GM23248 (cell line): ENCODE data around the gene APLF. TPM values are rescaled to one million over a fixed set of nuclear protein-coding genes. Genes with fewer than 3 reads are reported as not detected.

Experiments used
- DNase-seq: peaks from one replicate; pipeline ENCODE4 v3.0.0-alpha.2; 2015
- H2AFZ ChIP-seq: fragments of 200-600 bp; sonication (generic); 2 replicates; pipeline ENCODE4 v1.6.1; 2016; ENCODE audit warnings: antibody characterized with exemption
- H3F3A ChIP-seq: fragments of 200-600 bp; sonication (generic); 2 replicates; pipeline ENCODE4 v1.6.1; 2016; ENCODE audit warnings: mild to moderate bottlenecking, antibody characterized with exemption, mixed run types; ENCODE audit not compliant: insufficient read depth
- H3K27ac ChIP-seq: fragments of 200-600 bp; sonication (generic); 2 replicates; pipeline ENCODE4 v1.5.1; 2016; ENCODE audit warnings: mild to moderate bottlenecking
- H3K27me3 ChIP-seq: fragments of 200-600 bp; sonication (generic); replicated peaks from 2 replicates; pipeline ENCODE4 v1.6.1; 2016; ENCODE audit warnings: mild to moderate bottlenecking; ENCODE audit not compliant: insufficient read depth
- H3K36me3 ChIP-seq: fragments of 200-600 bp; sonication (generic); 2 replicates; pipeline ENCODE4 v1.6.1; 2016; ENCODE audit warnings: low read depth, mild to moderate bottlenecking
- H3K4me1 ChIP-seq: fragments of 200-600 bp; sonication (generic); 2 replicates; pipeline ENCODE4 v1.6.1; 2016; ENCODE audit warnings: mild to moderate bottlenecking; ENCODE audit not compliant: insufficient read depth
- H3K4me2 ChIP-seq: fragments of 200-600 bp; sonication (generic); one replicate; pipeline ENCODE4 v1.6.1; 2016; ENCODE audit warnings: mild to moderate bottlenecking; ENCODE audit not compliant: unreplicated experiment
- H3K4me3 ChIP-seq: fragments of 200-600 bp; sonication (generic); 2 replicates; pipeline ENCODE4 v1.5.1; 2016; ENCODE audit warnings: mild to moderate bottlenecking
- H3K79me2 ChIP-seq: fragments of 200-600 bp; sonication (generic); 2 replicates; pipeline ENCODE4 v1.6.1; 2016; ENCODE audit warnings: mild to moderate bottlenecking; ENCODE audit not compliant: insufficient read depth
- H3K9ac ChIP-seq: fragments of 200-600 bp; sonication (generic); 2 replicates; pipeline ENCODE4 v1.6.1; 2016; ENCODE audit warnings: mild to moderate bottlenecking
- H3K9me2 ChIP-seq: fragments of 200-600 bp; sonication (generic); 2 replicates; pipeline ENCODE4 v1.6.1; 2016; ENCODE audit warnings: mixed run types, mild to moderate bottlenecking, moderate library complexity; ENCODE audit not compliant: insufficient read depth
- H3K9me3 ChIP-seq: fragments of 200-600 bp; sonication (generic); one replicate; pipeline ENCODE4 v1.6.1; 2017; ENCODE audit warnings: low read depth
- H4K20me1 ChIP-seq: fragments of 200-600 bp; sonication (generic); 2 replicates; pipeline ENCODE4 v1.6.0; 2016; ENCODE audit not compliant: insufficient read depth
- EZH2 ChIP-seq: fragments of 200-600 bp; sonication (generic); IDR thresholded peaks from 2 replicates; pipeline ENCODE4 v1.6.1; 2018; ENCODE audit warnings: antibody characterized with exemption, mild to moderate bottlenecking; ENCODE audit not compliant: insufficient read depth, poor library complexity, severe bottlenecking
- EZH2phosphoT487 ChIP-seq: fragments of 200-600 bp; sonication (generic); IDR thresholded peaks from 2 replicates; pipeline ENCODE4 v1.6.1; 2018; ENCODE audit warnings: antibody characterized with exemption, moderate library complexity, mild to moderate bottlenecking, low read depth; ENCODE audit not compliant: insufficient read depth
- WGBS, 2 experiments: methylation state at CpG; one replicate each; pipeline ENCODE4 v1.1.6; 2015 to 2017; ENCODE audit warnings: low lambda C conversion rate in 2 of 2, low coverage in 1 of 2; ENCODE audit errors: missing lambda C conversion rate in 2 of 2; 5-methylcytosine and 5-hydroxymethylcytosine counted together
- in situ Hi-C: fragments of 300-500 bp; cut with MboI; formaldehyde crosslinking; loops from 2 replicates; pipeline ENCODE4 v1.15.0; 2020
- polyA plus RNA-seq: library from polyadenylated mRNA; unstranded; fragments of >200 nt; fragmentation: Nextera tagmentation; extraction: Ambion mirVana; gene quantifications from 2 replicates; pipeline ENCODE4 v1.2.1, GENCODE V29; 2016
- total RNA-seq: library from RNA; depleted of rRNA; stranded (reverse); fragments of >200 nt; shearing (Covaris generic); gene quantifications from 2 replicates; pipeline ENCODE4 v1.2.3, GENCODE V29; 2014

Gene APLF
- total and polyA plus RNA-seq, 2 experiments from 2014 or later, result 3.6 to 4.0 TPM

DNA sequence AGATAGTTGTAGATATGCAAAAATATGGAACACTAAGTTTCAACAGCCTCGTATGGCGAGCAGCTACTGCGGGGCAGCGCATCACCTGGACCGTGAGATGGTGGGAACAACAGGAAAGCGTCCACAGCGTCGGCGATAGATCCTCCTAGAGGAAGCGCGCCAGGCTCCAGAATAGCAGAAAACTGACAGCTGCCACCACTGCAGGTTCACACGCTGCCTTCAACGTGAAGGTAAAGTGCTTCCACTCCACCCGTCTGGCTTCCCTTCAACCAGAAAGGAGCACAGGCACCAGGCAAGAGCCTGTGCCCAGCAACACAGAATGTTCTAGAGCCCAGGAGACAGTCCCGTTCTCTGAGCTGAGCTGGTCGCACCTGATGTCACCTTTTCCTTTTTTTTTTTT lies 20.3 kb upstream of the APLF start:
- WGBS, 2 experiments, result 83% methylated on average over 16 of the region's 16 CpGs
- TF ChIP-seq EZH2 (no peak), EZH2phosphoT487 (no peak)
- H3K36me3 ChIP-seq, result no peaks in the 10 kb centered on the region
- H3K4me1 ChIP-seq, result no peaks in the 10 kb centered on the region
- no peak overlapping the region for H3K4me2 ChIP-seq
- H3K27ac ChIP-seq, result no peak overlapping the region
- in situ Hi-C loops, result loop anchor here (10.0 kb wide), 1 partner anchor 322 kb away; no protein-coding TSS in a partner anchor
- H3K9me2 ChIP-seq, result no peaks in the 10 kb centered on the region
- H3K79me2 ChIP-seq, result no peaks in the 10 kb centered on the region
- H3F3A ChIP-seq, result no peaks in the 10 kb centered on the region
- H3K9me3 ChIP-seq, result no peaks in the 10 kb centered on the region
- no peak overlapping the region for H2AFZ ChIP-seq
- no peak for DNase-seq
- H3K4me3 ChIP-seq, result no peak overlapping the region
- H3K27me3 ChIP-seq, result 0 out of 2 replicates have a peak, but pooled peaks cover 7% of the 10 kb centered on the region
- H3K9ac ChIP-seq, result no peak overlapping the region
- H4K20me1 ChIP-seq, result no peaks in the 10 kb centered on the region

DNA sequence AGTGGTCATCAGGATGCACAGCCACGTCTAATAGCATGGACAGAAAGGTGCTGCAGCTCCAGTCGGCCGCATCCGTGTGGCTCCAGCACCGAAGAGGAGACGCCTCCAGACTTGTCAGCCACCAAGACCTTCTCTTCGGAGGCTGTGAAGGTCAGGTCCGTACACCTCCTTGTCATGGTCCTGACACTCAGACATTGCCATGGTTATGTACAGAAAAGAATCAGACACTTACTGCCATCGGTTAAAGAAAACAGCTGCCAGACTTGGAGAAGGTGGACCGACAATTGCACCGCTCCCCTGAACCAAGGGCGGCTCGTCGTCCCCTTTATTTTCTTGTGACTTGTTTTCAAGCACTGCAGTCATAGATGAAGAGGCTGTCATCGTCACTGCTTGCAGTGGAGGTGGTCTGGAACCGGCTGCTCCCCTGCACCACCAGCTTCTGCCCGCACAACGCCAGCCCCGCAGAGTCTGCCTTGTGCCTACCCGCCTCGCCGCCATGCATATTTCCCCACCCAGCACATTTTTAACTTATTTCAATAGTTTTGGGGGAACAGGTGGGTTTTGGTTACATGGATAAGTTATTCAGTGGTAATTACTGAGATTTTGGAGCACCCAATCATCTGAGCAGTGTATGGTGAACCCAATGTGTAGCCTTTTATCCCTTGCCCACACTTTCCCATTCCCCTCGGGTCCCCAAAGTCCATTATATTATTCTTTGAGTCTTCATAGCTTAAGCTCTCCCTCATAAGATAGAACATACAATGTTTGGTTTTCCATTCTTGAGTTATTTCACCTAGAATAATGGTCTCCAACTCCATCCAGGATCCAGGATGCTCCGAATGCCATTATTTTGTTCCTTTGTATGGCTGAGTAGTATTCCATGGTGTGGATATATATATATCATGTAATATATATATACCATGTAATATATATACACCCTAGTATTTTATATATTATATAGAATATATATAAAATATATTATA lies 18.4 kb upstream of the APLF start:
- no peak overlapping the region for H3K4me2 ChIP-seq
- H3K4me1 ChIP-seq, result no peaks in the 10 kb centered on the region
- H2AFZ ChIP-seq, result no peak overlapping the region
- no peak overlapping the region for H3K27ac ChIP-seq
- H3K9me3 ChIP-seq, result no peaks in the 10 kb centered on the region
- H3K27me3 ChIP-seq, result no peaks in the 10 kb centered on the region
- H3K9ac ChIP-seq, result no peak overlapping the region
- H3K79me2 ChIP-seq, result no peaks in the 10 kb centered on the region
- 75 to 76% methylated on average over 24 of the region's 24 CpGs for WGBS, 2 experiments
- TF ChIP-seq EZH2 (no peak), EZH2phosphoT487 (no peak)
- no peaks in the 10 kb centered on the region for H3F3A ChIP-seq
- no peak for DNase-seq
- H3K4me3 ChIP-seq, result no peak overlapping the region
- in situ Hi-C loops, result loop anchor here (10.0 kb wide), 1 partner anchor 324 kb away; no protein-coding TSS in a partner anchor
- no peaks in the 10 kb centered on the region for H3K36me3 ChIP-seq
- no peaks in the 10 kb centered on the region for H3K9me2 ChIP-seq
- H4K20me1 ChIP-seq, result no peaks in the 10 kb centered on the region

DNA sequence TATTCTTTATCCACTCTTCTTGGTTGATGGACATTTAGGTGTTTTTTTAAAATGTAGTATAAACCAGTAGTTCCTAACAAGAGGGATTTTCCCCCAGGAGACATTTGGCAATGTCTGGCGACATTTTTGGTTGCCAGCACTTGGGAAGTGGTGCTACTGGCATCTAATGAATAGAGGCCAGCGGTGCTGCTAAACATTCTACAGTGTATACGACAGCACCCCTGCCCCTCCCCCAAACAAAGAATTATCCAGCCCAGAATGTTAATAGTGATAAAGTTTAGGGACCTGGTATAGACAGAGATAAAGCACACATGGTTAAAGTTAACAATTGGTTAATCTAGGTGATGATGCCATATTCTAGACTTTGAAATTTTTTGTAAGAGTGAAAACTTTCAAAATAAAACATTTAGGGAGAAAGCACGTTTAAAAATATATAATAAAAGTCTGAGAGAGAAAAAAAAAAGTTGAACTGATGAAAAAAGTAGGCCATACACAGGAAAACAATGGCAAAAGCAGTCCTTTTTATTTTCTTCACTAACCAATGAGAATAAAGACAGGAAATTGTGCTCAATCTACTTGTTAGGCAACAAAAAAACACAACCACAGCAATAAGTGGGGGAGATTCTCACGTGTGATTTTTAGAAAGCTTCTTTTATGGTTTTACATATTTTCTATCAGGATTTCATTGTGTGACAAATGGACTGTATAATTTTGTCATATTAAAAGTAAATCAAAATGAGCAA lies 15.1 kb upstream of the APLF start:
- no peak for DNase-seq
- no peaks in the 10 kb centered on the region for H3F3A ChIP-seq
- H3K79me2 ChIP-seq, result no peaks in the 10 kb centered on the region
- TF ChIP-seq EZH2 (no peak), EZH2phosphoT487 (no peak)
- H3K27me3 ChIP-seq, result no peaks in the 10 kb centered on the region
- H4K20me1 ChIP-seq, result no peaks in the 10 kb centered on the region
- H2AFZ ChIP-seq, result no peak overlapping the region
- H3K9me3 ChIP-seq, result no peaks in the 10 kb centered on the region
- H3K4me2 ChIP-seq, result no peak overlapping the region
- in situ Hi-C loops, result no loop called here
- H3K4me1 ChIP-seq, result no peaks in the 10 kb centered on the region
- H3K27ac ChIP-seq, result no peak overlapping the region
- H3K4me3 ChIP-seq, result no peak overlapping the region
- H3K9me2 ChIP-seq, result no peaks in the 10 kb centered on the region
- WGBS, 2 experiments, result 63 to 66% methylated on average over 5 of the region's 5 CpGs
- H3K36me3 ChIP-seq, result no peaks in the 10 kb centered on the region
- no peak overlapping the region for H3K9ac ChIP-seq

DNA sequence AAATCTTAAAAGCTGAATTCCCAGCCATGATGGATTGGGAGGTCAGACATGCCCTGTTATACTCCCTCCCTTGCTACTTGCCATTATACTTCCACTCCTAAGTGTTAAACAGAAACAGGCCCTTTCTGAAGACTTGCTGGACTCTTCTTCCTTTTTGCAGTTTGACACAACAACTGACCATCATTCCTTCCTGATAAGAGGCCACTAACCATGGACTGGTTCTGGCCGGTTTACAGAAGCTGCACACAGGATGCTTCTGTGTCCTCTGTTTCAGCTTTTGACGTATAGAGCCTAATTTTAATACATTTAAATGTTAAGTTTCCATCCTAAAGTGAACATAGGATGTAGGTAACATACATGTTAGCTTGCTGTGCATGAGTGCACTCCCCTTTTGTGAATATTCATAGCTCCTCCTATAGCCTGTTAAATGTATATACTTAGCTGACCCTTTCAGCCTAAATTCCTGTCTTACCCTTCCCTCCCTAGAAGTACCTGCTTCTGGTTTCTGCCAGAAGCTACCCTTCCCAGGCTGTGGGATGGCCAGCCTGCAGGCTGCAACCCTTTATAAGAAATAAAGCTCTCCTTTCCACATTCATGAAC lies 13.5 kb upstream of the APLF start:
- Histone ChIP-seq H3K9me3 (no peaks in the 10 kb centered on the region), H3K27me3 (no peaks in the 10 kb centered on the region), H3K4me1 (peaks cover 15% of the 10 kb centered on the region), H3K79me2 (no peaks in the 10 kb centered on the region), H3K36me3 (no peaks in the 10 kb centered on the region), H3K27ac (no peak overlapping the region), H4K20me1 (no peaks in the 10 kb centered on the region), H3K4me2 (no peak overlapping the region), H3K9me2 (no peaks in the 10 kb centered on the region), H3K9ac (no peak overlapping the region), H3K4me3 (no peak overlapping the region), H2AFZ (no peak overlapping the region), H3F3A (peaks cover 9% of the 10 kb centered on the region; the same call in 1 of the 2 replicates)
- 38 to 51% methylated on average over 2 of the region's 2 CpGs for WGBS, 2 experiments
- TF ChIP-seq EZH2phosphoT487 (no peak), EZH2 (no peak)
- DNase-seq, result no peak
- in situ Hi-C loops, result no loop called here
